Effector memory CD4-positive, alpha-beta T cell (primary cell): ENCODE measurements around the gene KCNJ1.

Experiments used
- DNase-seq, 3 donors: peaks; one replicate each; pipeline ENCODE4 v3.0.0-alpha.2; 2020
- H3K27ac ChIP-seq: 2 replicates; pipeline ENCODE4 v1.7.0; 2013; ENCODE audit warnings: mild to moderate bottlenecking, low read length, moderate library complexity; ENCODE audit not compliant: insufficient read depth, poor library complexity, severe bottlenecking
- H3K27me3 ChIP-seq: replicated peaks from 2 replicates; pipeline ENCODE4 v1.7.0; 2013; ENCODE audit warnings: mild to moderate bottlenecking, low read length; ENCODE audit not compliant: insufficient read depth, control insufficient read depth, poor library complexity, severe bottlenecking
- H3K36me3 ChIP-seq: 2 replicates; pipeline ENCODE4 v1.7.0; 2013; ENCODE audit warnings: mild to moderate bottlenecking, low read length, moderate library complexity; ENCODE audit not compliant: control insufficient read depth, insufficient read depth
- H3K4me1 ChIP-seq: 2 replicates; pipeline ENCODE4 v1.7.0; 2013; ENCODE audit warnings: low read length, mild to moderate bottlenecking; ENCODE audit not compliant: control insufficient read depth, insufficient read depth, poor library complexity, severe bottlenecking
- H3K4me3 ChIP-seq: 2 replicates; pipeline ENCODE4 v1.7.0; 2013; ENCODE audit warnings: low read length, low read depth, mild to moderate bottlenecking; ENCODE audit not compliant: insufficient read depth, poor library complexity, severe bottlenecking
- H3K9me3 ChIP-seq: 2 replicates; pipeline ENCODE4 v1.7.0; 2013; ENCODE audit warnings: mild to moderate bottlenecking, low read length, moderate library complexity; ENCODE audit not compliant: control insufficient read depth

Gene KCNJ1

GRCh38 chr11:128824191-128825049 is 42.7 kb downstream of the KCNJ1 start:
- DNase-seq, result no peak
- Histone ChIP-seq H3K27me3 (no peaks in the 10 kb centered on the region), H3K9me3 (no peaks in the 10 kb centered on the region), H3K27ac (no peak overlapping the region), H3K36me3 (no peaks in the 10 kb centered on the region), H3K4me3 (no peak overlapping the region), H3K4me1 (no peaks in the 10 kb centered on the region)

DNA sequence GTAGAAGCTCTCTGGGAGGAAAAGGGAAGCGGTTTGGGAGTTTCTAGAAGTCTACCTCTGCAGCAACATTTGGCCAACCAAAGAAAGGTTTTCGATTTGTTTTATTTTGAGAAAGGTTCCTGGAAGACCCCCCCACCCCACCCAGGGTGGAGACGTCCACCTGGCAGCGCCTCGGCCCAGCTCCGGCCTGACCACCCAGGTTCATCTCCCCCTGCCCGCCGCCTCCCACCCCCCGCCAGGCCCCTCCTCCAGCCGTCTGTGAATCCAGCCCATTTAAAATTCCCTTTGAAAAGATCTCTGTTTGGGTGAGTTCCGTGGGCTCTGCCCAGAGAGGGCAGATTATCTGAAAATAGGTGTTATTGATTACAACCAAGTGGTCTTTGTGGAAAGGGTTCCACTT is 43.3 kb downstream of the KCNJ1 start:
- H3K4me3 ChIP-seq, result no peak overlapping the region

DNA sequence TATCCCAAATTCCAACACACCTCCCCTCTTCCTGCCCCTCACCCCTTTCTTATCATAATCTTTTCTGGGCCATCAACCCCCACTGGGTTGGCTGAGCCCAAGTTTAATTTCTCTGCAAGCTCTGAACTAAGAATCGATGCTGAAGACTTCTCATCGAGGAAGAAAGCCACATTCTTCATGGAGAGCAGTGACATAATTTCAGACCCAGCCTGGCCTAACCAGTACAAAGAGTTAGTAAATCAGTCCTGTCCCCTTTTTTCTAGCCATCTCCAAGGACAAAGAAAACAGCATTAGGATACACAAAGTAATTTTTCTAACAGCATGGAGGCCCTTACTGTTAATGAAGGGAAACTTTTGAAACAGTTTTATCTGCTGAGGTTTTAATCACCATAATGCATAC is 45.0 kb downstream of the KCNJ1 start:
- no peak for DNase-seq
- Histone ChIP-seq H3K36me3 (peaks cover 13% of the 10 kb centered on the region), H3K4me1 (no peaks in the 10 kb centered on the region)

More for the DNA sequence above, 43.3 kb downstream of the KCNJ1 start:
- no peak overlapping the region for H3K27ac ChIP-seq
- no peaks in the 10 kb centered on the region for H3K27me3 ChIP-seq
- H3K9me3 ChIP-seq, result no peaks in the 10 kb centered on the region
- DNase-seq, result no peak
- H3K4me1 ChIP-seq, result no peaks in the 10 kb centered on the region
- H3K36me3 ChIP-seq, result peaks cover under 1% of the 10 kb centered on the region

GRCh38 chr11:128821556-128821955 is 45.5 kb downstream of the KCNJ1 start:
- Histone ChIP-seq H3K27ac (no peak overlapping the region), H3K4me3 (no peak overlapping the region), H3K4me1 (no peaks in the 10 kb centered on the region), H3K27me3 (no peaks in the 10 kb centered on the region), H3K36me3 (peaks cover 13% of the 10 kb centered on the region), H3K9me3 (no peaks in the 10 kb centered on the region)
- no peak for DNase-seq

More for the DNA sequence above, 45.0 kb downstream of the KCNJ1 start:
- H3K9me3 ChIP-seq, result no peaks in the 10 kb centered on the region
- no peaks in the 10 kb centered on the region for H3K27me3 ChIP-seq
- no peak overlapping the region for H3K4me3 ChIP-seq
- H3K27ac ChIP-seq, result no peak overlapping the region

GRCh38 chr11:128819198-128819597 is 47.9 kb downstream of the KCNJ1 start:
- peaks cover 26% of the 10 kb centered on the region for H3K36me3 ChIP-seq
- no peak overlapping the region for H3K27ac ChIP-seq
- DNase-seq, result no peak
- H3K9me3 ChIP-seq, result no peaks in the 10 kb centered on the region
- H3K4me1 ChIP-seq, result no peaks in the 10 kb centered on the region
- H3K4me3 ChIP-seq, result no peak overlapping the region
- no peaks in the 10 kb centered on the region for H3K27me3 ChIP-seq

DNA sequence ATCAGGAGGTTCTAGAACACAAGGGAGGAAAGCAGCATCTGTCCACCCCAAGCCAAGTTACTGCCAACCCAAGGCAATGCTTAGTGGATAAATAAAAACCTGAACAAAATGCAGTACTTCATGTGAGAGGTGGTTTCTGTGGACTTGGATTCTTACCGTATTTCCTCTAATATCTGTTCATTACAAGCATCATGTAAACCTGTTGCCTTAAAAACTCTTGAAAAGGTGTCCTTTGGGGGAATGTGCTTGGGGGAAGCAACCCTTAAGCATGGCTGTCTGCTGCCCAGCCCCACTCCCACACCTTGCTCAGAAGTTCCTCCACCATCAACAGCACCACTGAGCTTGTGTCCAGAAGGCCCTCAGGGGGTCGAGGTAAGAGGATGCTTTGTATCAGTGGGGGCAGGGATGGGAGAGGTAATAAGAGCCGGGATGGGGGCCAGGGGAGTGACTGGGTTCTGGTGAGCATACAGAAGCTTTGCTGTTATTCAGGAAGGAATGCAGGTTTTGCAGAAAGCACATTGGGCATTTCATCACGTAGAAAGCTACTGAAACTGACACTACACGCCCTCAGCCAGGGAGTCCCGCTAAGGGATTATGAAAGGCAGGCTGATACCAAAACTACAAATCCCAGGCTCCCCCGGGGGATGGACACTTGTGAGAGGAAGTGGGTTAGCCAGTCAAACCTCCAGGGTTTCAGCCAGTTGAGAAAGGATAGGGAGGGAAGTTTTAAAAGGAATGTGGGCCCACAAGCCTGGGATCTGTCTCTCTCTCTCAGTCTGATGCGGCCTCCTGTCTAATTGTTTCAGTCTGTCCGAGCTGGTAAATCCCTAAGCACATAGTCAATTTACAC is 52.0 kb downstream of the KCNJ1 start:
- H3K27ac ChIP-seq, result no peak overlapping the region

DNA sequence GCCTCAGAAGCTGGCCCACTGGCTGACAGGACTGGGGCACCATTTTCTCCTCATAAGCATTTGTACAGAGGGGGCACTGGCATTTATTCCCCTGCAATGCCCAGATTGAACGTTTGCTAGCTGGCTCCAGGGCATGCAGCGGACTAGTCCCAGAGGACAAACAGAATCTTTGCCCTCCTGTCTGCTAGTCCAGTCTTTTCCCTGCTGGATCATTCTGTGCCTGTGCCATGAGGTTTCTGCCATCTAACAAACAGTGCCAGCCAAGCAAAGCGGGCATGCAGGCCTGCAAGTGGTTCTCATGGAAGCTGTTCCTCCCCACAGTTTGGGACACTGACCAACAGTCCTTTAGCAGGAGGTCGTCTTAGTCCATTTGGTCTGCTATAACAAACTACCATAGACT is 53.4 kb downstream of the KCNJ1 start:
- no peak for DNase-seq

More for the DNA sequence above, 52.0 kb downstream of the KCNJ1 start:
- H3K27me3 ChIP-seq, result no peaks in the 10 kb centered on the region
- H3K9me3 ChIP-seq, result no peaks in the 10 kb centered on the region
- H3K4me1 ChIP-seq, result no peaks in the 10 kb centered on the region
- no peak for DNase-seq
- peaks cover 53% of the 10 kb centered on the region for H3K36me3 ChIP-seq
- no peak overlapping the region for H3K4me3 ChIP-seq

DNA sequence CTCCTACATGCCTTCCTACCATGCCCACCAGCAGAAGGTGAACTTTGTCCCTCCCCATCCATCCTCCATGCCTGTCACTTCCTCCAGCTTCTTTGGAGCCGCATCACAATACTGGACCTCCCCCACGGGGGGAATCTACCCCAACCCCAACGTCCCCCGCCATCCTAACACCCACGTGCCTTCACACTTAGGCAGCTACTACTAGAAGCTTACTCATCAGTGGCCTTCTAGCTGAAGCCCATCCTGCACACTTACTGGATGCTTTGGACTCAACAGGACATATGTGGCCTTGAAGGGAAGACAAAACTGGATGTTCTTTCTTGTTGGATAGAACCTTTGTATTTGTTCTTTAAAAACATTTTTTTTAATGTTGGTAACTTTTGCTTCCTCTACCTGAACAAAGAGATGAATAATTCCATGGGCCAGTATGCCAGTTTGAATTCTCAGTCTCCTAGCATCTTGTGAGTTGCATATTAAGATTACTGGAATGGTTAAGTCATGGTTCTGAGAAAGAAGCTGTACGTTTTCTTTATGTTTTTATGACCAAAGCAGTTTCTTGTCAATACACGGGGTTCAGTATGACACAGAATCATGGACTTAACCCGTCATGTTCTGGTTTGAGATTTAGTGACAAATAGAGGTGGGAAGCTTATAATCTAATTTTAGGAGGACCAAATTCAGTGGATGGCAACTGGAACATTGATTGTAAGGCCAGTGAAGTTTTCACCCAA is 56.1 kb downstream of the KCNJ1 start:
- no peak for DNase-seq
- H3K4me3 ChIP-seq, result no peak overlapping the region
- H3K27me3 ChIP-seq, result no peaks in the 10 kb centered on the region
- H3K27ac ChIP-seq, result no peak overlapping the region
- H3K36me3 ChIP-seq, result peaks cover 78% of the 10 kb centered on the region
- no peaks in the 10 kb centered on the region for H3K4me1 ChIP-seq
- H3K9me3 ChIP-seq, result no peaks in the 10 kb centered on the region

More for the DNA sequence above, 53.4 kb downstream of the KCNJ1 start:
- Histone ChIP-seq H3K36me3 (peaks cover 66% of the 10 kb centered on the region), H3K4me3 (no peak overlapping the region), H3K27ac (no peak overlapping the region), H3K4me1 (no peaks in the 10 kb centered on the region), H3K27me3 (no peaks in the 10 kb centered on the region), H3K9me3 (no peaks in the 10 kb centered on the region)

DNA sequence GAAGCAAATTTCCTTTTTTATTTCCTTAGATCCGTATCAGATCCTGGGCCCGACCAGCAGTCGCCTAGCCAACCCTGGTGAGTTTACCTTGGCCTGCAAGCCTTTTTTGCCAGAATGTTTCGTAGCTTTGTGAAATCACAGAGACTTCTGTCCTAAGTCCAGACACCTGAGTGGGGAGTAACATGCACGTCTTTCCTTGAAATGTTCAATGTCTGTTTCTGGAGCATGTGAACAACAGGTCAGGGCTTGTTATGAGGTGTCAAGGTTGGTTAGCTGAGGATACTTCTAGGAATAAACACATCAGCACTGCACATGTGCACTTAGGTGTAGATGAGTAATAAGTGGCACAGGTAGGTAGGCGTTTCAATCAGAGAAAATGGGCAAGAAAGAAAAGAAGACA is 58.0 kb downstream of the KCNJ1 start:
- Histone ChIP-seq H3K4me1 (no peaks in the 10 kb centered on the region), H3K9me3 (no peaks in the 10 kb centered on the region), H3K4me3 (no peak overlapping the region), H3K27ac (no peak overlapping the region), H3K27me3 (no peaks in the 10 kb centered on the region), H3K36me3 (peaks cover 76% of the 10 kb centered on the region)
- DNase-seq, result no peak
